Caco-2 (cell line): ENCODE data around the gene RABGAP1L. TPM values are rescaled to one million over a fixed set of nuclear protein-coding genes. Genes with fewer than 3 reads are reported as not detected.
"Not testable (repeated sequence)": the region's sequence is repeated elsewhere in the genome, so short reads cannot be mapped to it uniquely, and the experiment has no call there.

Source experiments
- BruUV-seq: library from RNA; stranded (reverse); fragments of 400-500 nt; replicated peaks from 2 replicates; lab custom pipeline; 2021; lab: Mats Ljungman, UMichigan
- CTCF ChIA-PET: fragments of 300-600 bp; sonication (Branson Sonifier 250); formaldehyde crosslinking; loops from one replicate; lab custom pipeline; 2022; ENCODE audit warnings: antibody characterized with exemption; lab: Charles Lee
- POLR2A ChIA-PET: fragments of 300-600 bp; sonication (Branson Sonifier 250); formaldehyde crosslinking; loops from one replicate; lab custom pipeline; 2022; ENCODE audit warnings: antibody characterized with exemption; lab: Charles Lee
- DNase-seq, 2 experiments: peaks; one replicate each; pipeline versions ENCODE4 v3.0.0 to v3.0.0-alpha.2; 2020 to 2022
- H3K27me3 ChIP-seq: replicated peaks from 2 replicates; pipeline ENCODE4 v1.6.0; 2011; ENCODE audit warnings: low read length; ENCODE audit not compliant: control insufficient read depth, insufficient read depth
- H3K36me3 ChIP-seq: 2 replicates; pipeline ENCODE4 v1.5.1; 2011; ENCODE audit warnings: low read length; ENCODE audit not compliant: control insufficient read depth, insufficient read depth
- H3K4me1 ChIP-seq: fragments of 250-450 bp; sonication (Bioruptor Pico); 2 replicates; pipeline ENCODE4 v1.5.1; 2020; ENCODE audit warnings: mild to moderate bottlenecking
- H3K4me3 ChIP-seq: 2 replicates; pipeline ENCODE4 v1.5.1; 2011; ENCODE audit warnings: low read depth, mild to moderate bottlenecking, control low read depth, low read length
- H3K9me3 ChIP-seq: fragments of 250-450 bp; sonication (Bioruptor Pico); 2 replicates; pipeline ENCODE4 v1.5.1; 2020; ENCODE audit warnings: mild to moderate bottlenecking, moderate library complexity
- H3K27ac Mint-ChIP-seq: one replicate; pipeline ENCODE4 v1.8.0; 2022; ENCODE audit warnings: mixed read lengths; ENCODE audit not compliant: unreplicated experiment
- H3K27me3 Mint-ChIP-seq: one replicate; pipeline ENCODE4 v1.8.0; 2022; ENCODE audit warnings: mixed read lengths; ENCODE audit not compliant: insufficient read depth, unreplicated experiment
- H3K36me3 Mint-ChIP-seq: one replicate; pipeline ENCODE4 v1.8.0; 2022; ENCODE audit warnings: mild to moderate bottlenecking, mixed read lengths; ENCODE audit not compliant: insufficient read depth, unreplicated experiment
- H3K4me1 Mint-ChIP-seq: one replicate; pipeline ENCODE4 v1.8.0; 2022; ENCODE audit warnings: low read depth, mixed read lengths; ENCODE audit not compliant: unreplicated experiment
- H3K4me3 Mint-ChIP-seq: one replicate; pipeline ENCODE4 v1.8.0; 2022; ENCODE audit warnings: mild to moderate bottlenecking, moderate library complexity, mixed read lengths; ENCODE audit not compliant: unreplicated experiment
- H3K9me3 Mint-ChIP-seq: one replicate; pipeline ENCODE4 v1.8.0; 2022; ENCODE audit warnings: mixed read lengths; ENCODE audit not compliant: unreplicated experiment
- CTCF ChIP-seq, 2 experiments: fragments of 200-600 bp in 1 of 2; IDR thresholded peaks; 1 replicate in 1 of 2; 2 replicates in 1 of 2; pipeline versions ENCODE4 v1.5.1 to v1.8.0; 2011 to 2022; ENCODE audit warnings: antibody characterized with exemption in 1 of 2, control low read depth in 1 of 2, inconsistent platforms in 1 of 2, low read depth in 1 of 2, low read length in 1 of 2, mild to moderate bottlenecking in 1 of 2, moderate library complexity in 1 of 2; ENCODE audit not compliant: insufficient read depth in 1 of 2, severe bottlenecking in 1 of 2, unreplicated experiment in 1 of 2
- intact Hi-C: fragments of 100-400 bp; cut with micrococcal nuclease; formaldehyde crosslinking; loops from one replicate; pipeline ENCODE4 v1.10.0; 2022; ENCODE audit not compliant: unreplicated experiment
- total RNA-seq: library from RNA; stranded (reverse); gene quantifications from 2 replicates; pipeline ENCODE4 v1.2.3, GENCODE V29; 2022

The RABGAP1L gene
- total RNA-seq, 1 experiment from 2014 or later: 20.3 TPM

- no peak for TF ChIP-seq CTCF (IDR thresholded peaks at IDR 0.05; ENCODE audit: insufficient read depth in 1 of 2, low read depth in 1 of 2, low read length in 1 of 2, severe bottlenecking in 1 of 2, unreplicated experiment in 1 of 2)
- no peaks in the 10 kb centered on the region for H3K27me3 Mint-ChIP-seq
- BruUV-seq: no TSS peak
Measured at GRCh38 chr1:174572771-174573170, 413.5 kb downstream of the RABGAP1L start.

GRCh38 chr1:174576120-174576519 is 416.8 kb downstream of the RABGAP1L start:
- H3K9me3 Mint-ChIP-seq: peaks cover 11% of the 10 kb centered on the region
- H3K9me3 ChIP-seq, H3K4me1 Mint-ChIP-seq, intact Hi-C loops, H3K36me3 Mint-ChIP-seq, H3K27me3 Mint-ChIP-seq, H3K27ac Mint-ChIP-seq, H3K4me3 ChIP-seq, H3K36me3 ChIP-seq, BruUV-seq, H3K4me1 ChIP-seq, POLR2A ChIA-PET, H3K4me3 Mint-ChIP-seq, DNase-seq, CTCF ChIA-PET, H3K27me3 ChIP-seq: not testable (repeated sequence)

More at GRCh38 chr1:174572771-174573170, 413.5 kb downstream of the RABGAP1L start:
- Histone ChIP-seq H3K27me3 (no peaks in the 10 kb centered on the region), H3K4me1 (no peaks in the 10 kb centered on the region), H3K36me3 (no peaks in the 10 kb centered on the region), H3K4me3 (no peak overlapping the region), H3K9me3 (peaks cover 2% of the 10 kb centered on the region; the same call in 1 of the 2 replicates)
- Mint-ChIP-seq H3K4me1 (no peaks in the 10 kb centered on the region), H3K27ac (no peak overlapping the region), H3K36me3 (no peaks in the 10 kb centered on the region), H3K4me3 (no peak overlapping the region), H3K9me3 (peaks cover 11% of the 10 kb centered on the region)
- intact Hi-C loops: no loop called here
- CTCF ChIA-PET: no interaction called here
- no peak for DNase-seq
- POLR2A ChIA-PET: no interaction called here

GRCh38 chr1:174577681-174578080 is 418.4 kb downstream of the RABGAP1L start:
- intact Hi-C loops: no loop called here
- Mint-ChIP-seq H3K4me3 (no peak overlapping the region), H3K36me3 (no peaks in the 10 kb centered on the region), H3K27me3 (no peaks in the 10 kb centered on the region), H3K4me1 (no peaks in the 10 kb centered on the region), H3K9me3 (peaks cover 11% of the 10 kb centered on the region), H3K27ac (no peak overlapping the region)
- TF ChIP-seq CTCF (IDR thresholded peaks at IDR 0.05; ENCODE audit: insufficient read depth in 1 of 2, low read depth in 1 of 2, low read length in 1 of 2, severe bottlenecking in 1 of 2, unreplicated experiment in 1 of 2): no peak
- Histone ChIP-seq H3K4me3 (no peak overlapping the region), H3K9me3 (peaks cover 2% of the 10 kb centered on the region; the same call in 1 of the 2 replicates), H3K36me3 (no peaks in the 10 kb centered on the region), H3K4me1 (no peaks in the 10 kb centered on the region), H3K27me3 (no peaks in the 10 kb centered on the region)
- DNase-seq: no peak
- BruUV-seq: no TSS peak
- ChIA-PET CTCF (no interaction called here), POLR2A (no interaction called here)

GRCh38 chr1:174580801-174581200 is 421.5 kb downstream of the RABGAP1L start:
- ChIA-PET CTCF (no interaction called here), POLR2A (no interaction called here)
- no TSS peak for BruUV-seq
- H3K9me3 Mint-ChIP-seq: peaks cover 4% of the 10 kb centered on the region
- H3K36me3 Mint-ChIP-seq: no peaks in the 10 kb centered on the region
- H3K4me3 ChIP-seq: no peak overlapping the region
- H3K27me3 Mint-ChIP-seq: no peaks in the 10 kb centered on the region
- no peaks in the 10 kb centered on the region for H3K4me1 ChIP-seq
- no peak overlapping the region for H3K27ac Mint-ChIP-seq
- no peaks in the 10 kb centered on the region for H3K36me3 ChIP-seq
- H3K4me3 Mint-ChIP-seq: no peak overlapping the region
- no peak for TF ChIP-seq CTCF (IDR thresholded peaks at IDR 0.05; ENCODE audit: insufficient read depth in 1 of 2, low read depth in 1 of 2, low read length in 1 of 2, severe bottlenecking in 1 of 2, unreplicated experiment in 1 of 2)
- intact Hi-C loops: no loop called here
- no peaks in the 10 kb centered on the region for H3K27me3 ChIP-seq
- DNase-seq: no peak
- H3K9me3 ChIP-seq: no peaks in the 10 kb centered on the region; the same call in 1 of the 2 replicates
- H3K4me1 Mint-ChIP-seq: no peaks in the 10 kb centered on the region
